ENCODE data around the gene PLP2. TPM values are rescaled to one million over a fixed set of nuclear protein-coding genes. Genes with fewer than 3 reads are reported as not detected.

Gene PLP2
- polyA plus RNA-seq, 4 donors = 33.5 to 41.7 (median 36.1) TPM

GRCh38 chrX:49205443-49205842 is 33.7 kb downstream of the PLP2 start:
- no peak for DNase-seq (ENCODE audit: low read depth in 4 of 4, low spot score in 3 of 4)

GRCh38 chrX:49206543-49206942 is 34.8 kb downstream of the PLP2 start:
- no peak for DNase-seq (ENCODE audit: low read depth in 4 of 4, low spot score in 3 of 4)

- DNase-seq (ENCODE audit: low read depth in 4 of 4, low spot score in 3 of 4) = no peak
These were observed 36.7 kb downstream of the PLP2 start for GRCh38 chrX:49208399-49208798.

GRCh38 chrX:49209434-49210251 is 37.9 kb downstream of the PLP2 start:
- DNase-seq (ENCODE audit: low read depth in 4 of 4, low spot score in 3 of 4) = no peak

- no peak for DNase-seq (ENCODE audit: low read depth in 4 of 4, low spot score in 3 of 4)
These were observed 38.7 kb downstream of the PLP2 start for GRCh38 chrX:49210406-49210805.

GRCh38 chrX:49211074-49211473 is 39.4 kb downstream of the PLP2 start:
- no peak for DNase-seq (ENCODE audit: low read depth in 4 of 4, low spot score in 3 of 4)

- DNase-seq (ENCODE audit: low read depth in 4 of 4, low spot score in 3 of 4) = no peak
These were observed 40.5 kb downstream of the PLP2 start for GRCh38 chrX:49212209-49212608.

- DNase-seq (ENCODE audit: low read depth in 4 of 4, low spot score in 3 of 4) = no peak
These were observed 41.2 kb downstream of the PLP2 start for GRCh38 chrX:49212861-49213260.

- DNase-seq (ENCODE audit: low read depth in 4 of 4, low spot score in 3 of 4) = no peak
These were observed 42.7 kb downstream of the PLP2 start for GRCh38 chrX:49214416-49214815.

- DNase-seq (ENCODE audit: low read depth in 4 of 4, low spot score in 3 of 4) = no peak
These were observed 43.4 kb downstream of the PLP2 start for GRCh38 chrX:49214996-49215526.

GRCh38 chrX:49220100-49220499 is 48.4 kb downstream of the PLP2 start:
- DNase-seq (ENCODE audit: low read depth in 4 of 4, low spot score in 3 of 4) = no peak

GRCh38 chrX:49221868-49222267 is 50.2 kb downstream of the PLP2 start:
- no peak for DNase-seq (ENCODE audit: low read depth in 4 of 4, low spot score in 3 of 4)

Other genes starting within 250 kb of the PLP2 start
- gene OTUD5, start 214.3 kb upstream of the PLP2 start, polyA plus RNA-seq (ENCODE audit: insufficient read length in 4 of 4) = 10 to 100 TPM; 60.6 to 66.9 (median 64.5) TPM
- gene KCND1, start 200.1 kb upstream of the PLP2 start, polyA plus RNA-seq (ENCODE audit: insufficient read length in 4 of 4) = 1 to 10 TPM; 2.5 to 4.1 (median 2.9) TPM
- 10 to 100 TPM; 42.5 to 56.1 (median 48.4) TPM for gene GRIPAP1, start 169.6 kb upstream of the PLP2 start, polyA plus RNA-seq (ENCODE audit: insufficient read length in 4 of 4)
- 10 to 100 TPM; 28.7 to 32.8 (median 30.6) TPM for gene TFE3, start 128.5 kb upstream of the PLP2 start, polyA plus RNA-seq (ENCODE audit: insufficient read length in 4 of 4)
- gene CCDC120, start 112.9 kb upstream of the PLP2 start, polyA plus RNA-seq (ENCODE audit: insufficient read length in 4 of 4) = 10 to 100 TPM; 10.2 to 12.7 (median 11.2) TPM
- gene PRAF2, start 97.9 kb upstream of the PLP2 start, polyA plus RNA-seq (ENCODE audit: insufficient read length in 4 of 4) = 10 to 100 TPM; 37.1 to 47.1 (median 42.3) TPM
- gene WDR45, start 92.0 kb upstream of the PLP2 start, polyA plus RNA-seq (ENCODE audit: insufficient read length in 4 of 4) = 10 to 100 TPM; 54.1 to 57.3 (median 55.3) TPM
- gene GPKOW, start 48.2 kb upstream of the PLP2 start, polyA plus RNA-seq (ENCODE audit: insufficient read length in 4 of 4) = 10 to 100 TPM; 21.4 to 28.3 (median 24.5) TPM
- gene MAGIX, start 9.1 kb upstream of the PLP2 start, polyA plus RNA-seq (ENCODE audit: insufficient read length in 4 of 4) = 1 to 10 TPM; 4.3 to 7.9 (median 5.5) TPM
- gene PRICKLE3, start 14.5 kb downstream of the PLP2 start, polyA plus RNA-seq (ENCODE audit: insufficient read length in 4 of 4) = 1 to 10 TPM; 3.5 to 5.1 (median 4.5) TPM
- 1 to 10 TPM; 1.5 to 3.1 (median 2.3) TPM for gene SYP, start 28.3 kb downstream of the PLP2 start, polyA plus RNA-seq (ENCODE audit: insufficient read length in 4 of 4)
- under 1 TPM; 0.08 to 0.45 (median 0.22) TPM for gene CACNA1F, start 61.4 kb downstream of the PLP2 start, polyA plus RNA-seq (ENCODE audit: insufficient read length in 4 of 4)
- 10 to 100 TPM; 16.5 to 23.6 (median 17.4) TPM for gene CCDC22, start 63.6 kb downstream of the PLP2 start, polyA plus RNA-seq (ENCODE audit: insufficient read length in 4 of 4)
- gene FOXP3, start 92.8 kb downstream of the PLP2 start, polyA plus RNA-seq (ENCODE audit: insufficient read length in 4 of 4) = 1 to 10 TPM in 1 of 4 donors, under 1 TPM in 3; 0.67 to 1.1 (median 0.89) TPM
- gene PPP1R3F, start 97.9 kb downstream of the PLP2 start, polyA plus RNA-seq (ENCODE audit: insufficient read length in 4 of 4) = 1 to 10 TPM; 5.5 to 8.5 (median 6.1) TPM
- under 1 TPM in 1 of 4 donors, not detected in 3; 0.46 TPM for gene GAGE10, start 131.7 kb downstream of the PLP2 start, polyA plus RNA-seq (ENCODE audit: insufficient read length in 4 of 4)
- not detected for gene GAGE12J, start 150.1 kb downstream of the PLP2 start, polyA plus RNA-seq (ENCODE audit: insufficient read length in 4 of 4)
- not detected for gene GAGE13, start 159.7 kb downstream of the PLP2 start, polyA plus RNA-seq (ENCODE audit: insufficient read length in 4 of 4)